HepG2 (cell line): Measurements from ENCODE around the gene PIM3. TPM values are rescaled to one million over a fixed set of nuclear protein-coding genes. Genes with fewer than 3 reads are reported as not detected.

Experiments used
- CEBPB ChIP-seq: IDR thresholded peaks from 2 replicates; pipeline ENCODE4 v1.6.1; 2011; ENCODE audit warnings: low read depth, low read length, improper control_type of control experiment, borderline replicate concordance
- CSRNP1 ChIP-seq: sonication (generic); formaldehyde crosslinking; IDR thresholded peaks from 2 replicates; pipeline ENCODE4 v1.8.1; 2023; ENCODE audit warnings: mild to moderate bottlenecking, missing genetic modification reagents
- ETS1 ChIP-seq: sonication (generic); formaldehyde crosslinking; IDR thresholded peaks from 2 replicates; pipeline ENCODE4 v1.4.0; 2020; ENCODE audit warnings: missing genetic modification reagents
- GABPB1 ChIP-seq: IDR thresholded peaks from 2 replicates; pipeline ENCODE4 v1.6.1; 2016; ENCODE audit warnings: mild to moderate bottlenecking, missing genetic modification reagents, moderate library complexity, missing compliant biosample characterization
- GLMP ChIP-seq: sonication (generic); formaldehyde crosslinking; IDR thresholded peaks from 2 replicates; pipeline ENCODE4 v1.9.0; 2021; ENCODE audit warnings: missing genetic modification reagents, mild to moderate bottlenecking, borderline replicate concordance
- KDM4B ChIP-seq: sonication (generic); formaldehyde crosslinking; IDR thresholded peaks from 2 replicates; pipeline ENCODE4 v1.4.0; 2020; ENCODE audit warnings: missing genetic modification reagents
- MAFG ChIP-seq: sonication (generic); formaldehyde crosslinking; IDR thresholded peaks from 2 replicates; pipeline ENCODE4 v1.5.1; 2020; ENCODE audit warnings: mild to moderate bottlenecking, missing genetic modification reagents
- RARG ChIP-seq: sonication (generic); formaldehyde crosslinking; IDR thresholded peaks from 2 replicates; pipeline ENCODE4 v1.4.0; 2020; ENCODE audit warnings: low read depth, mild to moderate bottlenecking, missing genetic modification reagents
- RFX1 ChIP-seq: fragments of 450-650 bp; IDR thresholded peaks from 2 replicates; pipeline ENCODE4 v1.6.1; 2017
- SATB2 ChIP-seq: sonication (generic); formaldehyde crosslinking; IDR thresholded peaks from 2 replicates; pipeline ENCODE4 v1.5.0; 2020; ENCODE audit warnings: missing genetic modification reagents
- SNAPC4 ChIP-seq: sonication (generic); formaldehyde crosslinking; IDR thresholded peaks from 2 replicates; pipeline ENCODE4 v1.4.0; 2020; ENCODE audit warnings: mild to moderate bottlenecking, missing genetic modification reagents
- ZNF121 ChIP-seq: sonication (generic); formaldehyde crosslinking; IDR thresholded peaks from 2 replicates; pipeline ENCODE4 v1.5.0; 2020; ENCODE audit warnings: mild to moderate bottlenecking, missing genetic modification reagents
- ZNF225 ChIP-seq: sonication (generic); formaldehyde crosslinking; IDR thresholded peaks from 2 replicates; pipeline ENCODE4 v1.4.0; 2020; ENCODE audit warnings: mild to moderate bottlenecking, missing genetic modification reagents
- ZNF264 ChIP-seq: sonication (generic); formaldehyde crosslinking; IDR thresholded peaks from 2 replicates; pipeline ENCODE4 v1.4.0; 2020; ENCODE audit warnings: missing genetic modification reagents
- ZNF282 ChIP-seq: fragments of 450-650 bp; IDR thresholded peaks from 2 replicates; pipeline ENCODE4 v1.6.1; 2018; ENCODE audit not compliant: partially characterized antibody
- ZNF317 ChIP-seq: sonication (generic); formaldehyde crosslinking; IDR thresholded peaks from 2 replicates; pipeline ENCODE4 v1.5.0; 2020; ENCODE audit warnings: mild to moderate bottlenecking, missing genetic modification reagents
- ZNF333 ChIP-seq: sonication (generic); formaldehyde crosslinking; IDR thresholded peaks from 2 replicates; pipeline ENCODE4 v1.4.0; 2020; ENCODE audit warnings: mild to moderate bottlenecking, missing genetic modification reagents, borderline replicate concordance
- ZNF33B ChIP-seq: sonication (generic); formaldehyde crosslinking; IDR thresholded peaks from 2 replicates; pipeline ENCODE4 v1.5.1; 2020; ENCODE audit warnings: mild to moderate bottlenecking, missing genetic modification reagents
- ZNF773 ChIP-seq: sonication (generic); formaldehyde crosslinking; IDR thresholded peaks from 2 replicates; pipeline ENCODE4 v1.4.0; 2020; ENCODE audit warnings: missing genetic modification reagents, borderline replicate concordance
- polyA plus RNA-seq, 8 experiments: library from polyadenylated mRNA; depleted of rRNA in 3 of 8; stranded (reverse) in 7 of 8; unstranded in 1 of 8; fragments of >200 nt; fragmentation: Illumina TruSeq in 4 of 8; extraction: Trizol in 4 of 8; gene quantifications; 2 replicates each; pipeline versions ENCODE4 v1.2.1 to v1.2.3, GENCODE V29; 2011 to 2016; ENCODE audit warnings: low read depth in 4 of 8, missing spikeins in 1 of 8, mixed read lengths in 1 of 8; ENCODE audit not compliant: insufficient read depth in 1 of 8
- total RNA-seq, 5 experiments: library from RNA; depleted of rRNA; stranded (reverse); fragments of >200 nt; fragmentation: Illumina TruSeq; extraction: Trizol; gene quantifications; 2 replicates each; pipeline ENCODE4 v1.2.3, GENCODE V29; 2016; ENCODE audit warnings: low read depth in 1 of 5

PIM3 gene
- total and polyA plus RNA-seq, 2 of the 13 experiments (the other 11 are each of a cell fraction or from before 2014, with no cell fraction given), result 21.6 to 31.2 TPM

GRCh38 chr22:49966774-49967705, 6.5 kb downstream of the PIM3 start (continued):
- TF ChIP-seq SNAPC4 (CRISPR knock-in tag) (no peak), RARG (CRISPR knock-in tag) (no peak), SATB2 (CRISPR knock-in tag) (no peak), ZNF317 (CRISPR knock-in tag) (peak; percentile 22; the same call in 1 of the 2 replicates), KDM4B (CRISPR knock-in tag) (peak; percentile 44; the same call in 1 of the 2 replicates), ZNF773 (CRISPR knock-in tag) (no peak), MAFG (CRISPR knock-in tag) (no peak), ZNF333 (CRISPR knock-in tag) (no peak), CEBPB (peak; percentile 88), CSRNP1 (CRISPR knock-in tag) (0 out of 2 replicates have a peak, but pooled peaks have one; percentile 5), ZNF282 (no peak), GABPB1 (CRISPR knock-in tag) (peak; percentile 36), RFX1 (no peak), GLMP (CRISPR knock-in tag) (no peak), ZNF225 (CRISPR knock-in tag) (no peak), ZNF121 (CRISPR knock-in tag) (no peak), ZNF33B (CRISPR knock-in tag) (no peak), ZNF264 (no peak; the same call in 1 of the 2 replicates), ETS1 (CRISPR knock-in tag) (no peak)
